IMR-90 (cell line): Measurements from ENCODE around the gene CYB5B.

Source experiments
- CEBPB ChIP-seq: IDR thresholded peaks from 2 replicates; pipeline ENCODE4 v1.6.1; 2012; ENCODE audit warnings: low read depth, low read length, improper control_type of control experiment
- CTCF ChIP-seq: conservative IDR thresholded peaks from 2 replicates; pipeline ENCODE4 v1.5.1; 2012; ENCODE audit warnings: mild to moderate bottlenecking, low read depth, low read length, improper control_type of control experiment
- MXI1 ChIP-seq: IDR thresholded peaks from 2 replicates; pipeline ENCODE4 v1.6.1; 2012; ENCODE audit warnings: low read depth, mild to moderate bottlenecking, low read length, moderate library complexity, borderline replicate concordance
- NFE2L2 ChIP-seq: fragments of 150-350 bp; IDR thresholded peaks from 2 replicates; pipeline ENCODE4 v1.6.1; 2016; ENCODE audit warnings: low read depth, mild to moderate bottlenecking, low read length
- POLR2A ChIP-seq: IDR thresholded peaks from 2 replicates; pipeline ENCODE4 v1.6.1; 2012; ENCODE audit warnings: mild to moderate bottlenecking, low read depth, low read length
- RAD21 ChIP-seq: IDR thresholded peaks from 2 replicates; pipeline ENCODE4 v1.6.1; 2012; ENCODE audit warnings: low read length, improper control_type of control experiment
- USF2 ChIP-seq: fragments of 150-350 bp; IDR thresholded peaks from 2 replicates; pipeline ENCODE4 v1.6.1; 2017; ENCODE audit warnings: mild to moderate bottlenecking, antibody characterized with exemption, low read length, low read depth

DNA sequence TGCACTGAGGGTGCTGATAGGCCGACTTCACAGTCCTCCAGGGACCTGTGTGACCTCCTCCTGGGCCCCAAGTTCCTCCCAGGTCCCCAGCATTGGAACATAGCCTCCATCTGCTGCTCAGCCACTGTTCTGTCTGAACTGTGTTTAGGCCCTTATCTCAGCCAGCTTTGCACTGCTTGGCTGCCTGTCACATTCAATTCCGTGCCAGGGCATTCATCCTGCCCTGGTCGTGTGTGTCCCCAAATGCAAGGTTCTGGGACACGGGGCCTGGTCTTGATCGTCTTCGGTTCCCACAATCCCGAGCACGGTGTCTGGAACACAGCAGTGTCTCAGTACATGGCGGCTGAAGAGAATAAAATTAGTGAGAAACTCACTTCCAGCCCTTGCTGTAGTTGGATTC lies 71.4 kb downstream of the CYB5B start:
- TF ChIP-seq CTCF (no peak), RAD21 (no peak), MXI1 (no peak), CEBPB (no peak), POLR2A (no peak), USF2 (no peak), NFE2L2 (no peak)
